Measurements from ENCODE around the gene PHLDB3.
A peak's percentile ranks its signal among the peaks of the same experiment; 100 is the strongest.

The PHLDB3 gene

DNA sequence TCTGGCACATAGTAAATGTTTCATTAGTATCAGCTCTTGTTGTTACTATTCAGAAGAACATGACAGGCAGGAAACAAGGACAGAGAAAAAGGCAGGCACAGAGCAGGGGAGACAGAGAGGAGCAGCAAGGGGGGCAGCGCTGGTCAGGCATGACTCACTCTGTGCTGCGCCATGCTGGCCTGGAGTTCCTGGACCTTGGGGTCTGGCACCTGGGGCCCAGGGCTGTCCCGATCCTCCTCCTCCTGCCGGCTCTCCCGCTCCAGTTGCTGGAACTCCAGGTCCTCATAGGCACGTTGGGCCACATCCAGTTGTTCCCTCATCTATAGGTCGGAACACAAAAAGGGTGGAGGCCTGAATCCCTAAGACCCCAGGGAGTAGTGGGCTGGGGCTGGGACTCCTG is 7.6 kb downstream of the PHLDB3 start:
- DNase-seq = no peak

DNA sequence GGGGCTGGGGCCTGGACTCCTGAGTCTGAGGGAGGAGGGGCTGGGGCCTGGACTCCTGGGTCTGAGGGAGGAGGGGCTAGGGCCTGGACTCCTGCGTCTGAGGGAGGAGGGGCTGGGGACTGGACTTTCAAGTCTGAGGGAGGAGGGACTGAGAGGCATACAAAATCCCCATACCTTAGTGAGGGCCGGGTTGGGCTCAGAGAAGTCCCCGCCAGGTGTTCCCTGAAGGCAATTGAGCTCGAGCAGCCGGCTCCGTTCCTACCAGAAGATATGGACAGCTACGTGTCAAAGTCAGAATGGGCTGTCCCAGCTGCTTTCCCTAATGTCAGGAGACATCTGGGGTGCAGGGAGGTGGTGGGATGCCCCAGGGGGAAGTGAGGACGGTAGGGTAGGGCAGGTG is 9.5 kb downstream of the PHLDB3 start:
- DNase-seq = no peak

DNA sequence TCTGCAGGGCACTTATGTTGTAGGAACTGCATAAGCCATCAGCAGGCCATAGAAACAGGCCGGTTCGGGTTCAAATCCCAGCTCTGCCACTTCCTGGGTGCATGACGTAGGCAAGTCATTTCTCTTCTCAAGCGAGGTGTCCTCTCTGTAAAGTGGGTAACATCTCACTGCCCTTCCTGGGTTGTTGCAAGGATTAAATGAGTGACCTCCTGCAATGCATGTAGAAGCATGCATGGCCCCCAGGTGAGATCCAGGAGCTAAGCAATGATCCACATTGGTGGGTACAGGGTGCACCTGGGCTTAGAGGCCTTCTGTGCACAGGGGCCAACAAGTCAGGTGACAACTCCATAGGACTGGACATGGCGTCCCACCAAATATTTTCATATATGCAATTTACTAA is 13.8 kb downstream of the PHLDB3 start:
- no peak for DNase-seq

DNA sequence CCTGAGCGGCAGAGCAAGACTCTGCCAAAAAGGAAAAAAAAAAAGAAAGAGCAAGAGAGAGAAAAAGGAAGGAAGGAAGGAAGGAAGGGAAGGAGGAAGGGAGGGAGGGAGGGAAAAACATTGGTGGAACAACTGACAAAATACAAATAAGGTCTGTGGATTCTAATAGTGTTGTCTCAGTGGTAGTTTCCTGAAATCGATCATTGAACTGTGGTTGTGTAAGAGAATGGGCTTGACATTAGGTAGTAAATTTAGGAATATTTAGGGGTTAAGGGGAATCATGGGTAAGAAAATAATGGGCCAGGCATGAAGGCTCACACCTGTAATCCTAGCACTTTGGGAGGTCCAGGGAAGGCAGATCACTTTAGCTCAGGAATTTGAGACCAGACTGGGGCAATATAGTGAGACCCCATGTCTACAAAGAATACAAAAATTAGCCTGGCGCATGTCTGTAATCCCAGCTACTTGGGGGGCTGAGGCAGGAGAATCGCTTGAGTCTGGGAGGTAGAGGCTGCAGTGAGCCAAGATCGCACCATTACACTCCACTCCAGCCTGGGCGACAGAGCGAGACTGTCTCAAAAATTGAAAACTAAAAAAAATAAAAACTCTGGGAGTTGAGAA is 14.5 kb downstream of the PHLDB3 start:
- DNase-seq = no peak

DNA sequence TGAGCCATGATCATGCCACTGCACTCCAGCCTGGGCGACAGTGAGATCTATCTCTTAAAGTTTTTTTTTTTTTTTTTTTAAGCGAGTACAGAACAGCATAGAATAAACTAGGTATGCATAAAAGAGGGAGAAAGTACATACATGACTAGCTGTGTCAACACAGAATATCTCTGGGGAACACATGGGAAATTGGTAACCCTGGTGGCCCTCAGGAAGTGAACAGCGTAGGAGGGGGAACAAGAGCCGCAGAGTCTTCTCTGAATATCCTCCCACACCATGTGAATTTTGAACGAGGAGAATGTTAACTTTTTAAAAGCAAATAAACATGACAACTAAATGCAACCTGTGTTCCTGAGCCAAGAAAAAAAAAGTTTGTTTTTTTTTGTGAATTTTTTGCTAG is 15.2 kb downstream of the PHLDB3 start:
- no peak for DNase-seq

DNA sequence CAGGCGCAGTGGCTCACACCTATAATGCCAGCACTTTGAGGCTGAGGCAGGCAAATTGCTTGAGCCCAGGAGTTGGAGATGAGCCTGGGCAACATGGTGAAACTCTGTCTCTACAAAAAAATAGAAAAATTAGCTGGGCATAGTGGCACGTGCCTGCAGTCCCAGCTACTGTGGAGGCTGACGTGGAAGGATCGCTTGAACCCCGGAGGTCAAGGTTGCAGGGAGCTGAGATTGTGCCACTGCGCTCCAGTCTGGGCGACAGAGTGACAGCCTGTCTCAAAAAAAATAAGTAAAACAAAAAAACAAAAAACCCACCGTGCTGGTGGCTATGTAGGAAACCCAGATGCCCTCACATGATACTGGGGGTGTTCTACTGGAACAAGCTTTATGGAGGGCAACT is 16.4 kb downstream of the PHLDB3 start:
- no peak for DNase-seq

DNA sequence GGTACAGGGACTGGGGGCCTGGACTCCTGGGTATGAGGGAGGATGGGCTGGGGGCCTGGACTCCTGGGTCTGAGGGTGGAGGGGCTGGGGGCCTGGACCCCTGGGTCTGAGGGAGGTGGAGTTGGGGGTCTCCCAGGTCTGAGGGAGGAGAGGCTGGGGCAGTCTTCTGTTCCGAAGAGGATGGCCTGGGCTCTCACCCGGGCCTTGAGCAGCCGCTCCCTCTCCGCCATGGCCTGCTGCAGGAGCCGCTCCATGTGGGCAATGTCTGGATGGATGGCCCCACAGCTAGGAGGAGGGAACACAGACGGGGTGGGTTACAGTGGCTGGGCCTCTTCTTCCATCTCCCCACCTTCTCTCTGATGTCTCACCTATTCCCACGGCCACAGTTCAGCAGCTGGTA is 18.1 kb downstream of the PHLDB3 start:
- DNase-seq = no peak

DNA sequence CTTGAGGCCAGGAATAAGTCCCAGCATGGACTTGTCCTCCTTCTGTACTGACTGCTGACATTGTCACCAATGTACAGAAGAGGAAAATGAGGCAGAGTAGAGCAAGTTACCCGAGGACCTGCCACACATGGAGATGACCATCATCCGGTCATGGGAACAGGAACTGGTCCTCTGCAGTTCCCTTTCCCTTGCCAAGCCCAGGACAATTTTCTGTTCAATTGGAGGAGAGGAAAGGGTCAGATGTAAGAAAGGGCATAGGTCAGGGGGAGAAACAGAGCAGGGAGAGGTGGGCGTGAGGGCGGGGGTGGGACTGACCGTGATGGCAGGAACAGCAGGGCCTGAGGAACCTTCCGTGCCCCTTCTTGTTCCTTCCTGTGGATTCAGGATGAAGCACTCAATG is 18.6 kb downstream of the PHLDB3 start:
- no peak for DNase-seq

DNA sequence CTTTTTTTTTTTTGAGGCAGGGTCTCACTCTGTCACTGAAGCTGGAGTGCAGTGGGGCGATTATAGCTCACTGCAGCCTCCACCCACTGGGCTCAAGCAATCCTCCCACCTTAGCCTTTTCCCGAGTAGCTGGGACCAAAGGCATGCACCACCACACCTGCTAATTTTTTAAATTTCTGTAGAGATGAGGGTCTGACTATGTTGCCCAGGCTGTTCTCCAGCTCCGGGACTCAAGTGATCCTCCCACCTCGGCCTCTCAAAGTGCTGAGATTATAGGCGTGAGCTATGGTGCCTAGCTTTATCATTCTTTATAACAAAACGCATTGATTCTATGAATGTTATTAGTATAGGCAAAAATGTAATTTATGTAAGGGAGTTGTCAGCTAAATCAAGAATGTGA is 21.3 kb downstream of the PHLDB3 start:
- DNase-seq = no peak

DNA sequence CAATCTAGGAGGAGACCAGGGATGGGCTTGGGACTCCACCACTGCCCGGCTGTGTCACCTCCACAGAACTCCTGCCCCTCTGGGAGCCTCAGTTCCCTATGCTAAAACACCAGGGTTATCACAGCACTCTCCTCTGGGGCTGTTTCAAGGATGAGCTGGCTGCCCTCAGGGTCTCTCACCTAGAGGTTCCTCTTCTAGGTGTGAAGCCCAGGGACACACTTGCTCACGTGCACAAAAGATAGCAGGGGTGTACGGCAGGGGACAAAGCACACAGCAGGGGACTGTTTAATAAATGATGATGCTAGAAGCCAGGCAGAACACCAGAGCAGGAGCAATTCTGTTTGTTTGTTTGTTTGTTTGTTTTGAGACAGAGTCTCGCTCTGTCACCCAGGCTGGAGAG is 22.4 kb downstream of the PHLDB3 start:
- DNase-seq = no peak

DNA sequence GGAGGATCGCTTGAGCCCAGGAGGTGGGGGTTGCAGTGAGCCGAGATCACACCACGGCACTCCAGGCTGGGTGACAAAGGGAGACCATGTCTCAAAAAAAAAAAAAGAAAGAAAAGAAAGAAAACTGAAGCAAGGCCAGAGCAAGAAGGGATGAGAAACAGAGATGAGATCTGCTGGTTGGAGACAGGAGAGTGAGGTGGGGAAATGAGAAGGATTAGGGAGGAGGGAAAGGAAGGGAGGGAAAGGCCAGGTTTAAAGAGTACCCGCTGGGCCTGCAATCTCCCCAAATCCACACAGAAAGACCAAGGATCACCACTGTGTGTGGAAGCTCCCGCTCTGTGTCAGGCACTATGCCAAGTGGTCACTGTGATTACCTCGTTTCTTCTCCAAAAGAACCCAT is 22.8 kb downstream of the PHLDB3 start:
- DNase-seq = no peak

DNA sequence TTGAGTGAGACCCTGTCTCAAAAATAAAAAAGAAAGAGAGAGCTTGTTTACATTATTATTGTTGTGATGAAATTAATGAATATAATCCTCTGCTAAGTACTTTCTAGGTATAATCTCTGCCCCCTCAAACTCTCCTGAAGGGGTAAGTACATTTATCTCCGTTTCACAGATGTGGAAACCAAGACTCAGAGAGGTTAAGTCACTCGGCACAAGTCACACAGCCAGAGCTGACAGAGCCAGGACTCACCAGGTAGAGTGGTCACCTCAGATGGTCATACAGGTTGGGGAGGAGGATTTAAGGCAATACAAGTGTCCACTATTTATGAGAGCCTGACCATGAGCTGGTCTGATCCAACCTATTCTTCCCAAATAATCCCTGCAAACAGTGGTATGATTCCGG is 24.0 kb downstream of the PHLDB3 start:
- no peak for DNase-seq

DNA sequence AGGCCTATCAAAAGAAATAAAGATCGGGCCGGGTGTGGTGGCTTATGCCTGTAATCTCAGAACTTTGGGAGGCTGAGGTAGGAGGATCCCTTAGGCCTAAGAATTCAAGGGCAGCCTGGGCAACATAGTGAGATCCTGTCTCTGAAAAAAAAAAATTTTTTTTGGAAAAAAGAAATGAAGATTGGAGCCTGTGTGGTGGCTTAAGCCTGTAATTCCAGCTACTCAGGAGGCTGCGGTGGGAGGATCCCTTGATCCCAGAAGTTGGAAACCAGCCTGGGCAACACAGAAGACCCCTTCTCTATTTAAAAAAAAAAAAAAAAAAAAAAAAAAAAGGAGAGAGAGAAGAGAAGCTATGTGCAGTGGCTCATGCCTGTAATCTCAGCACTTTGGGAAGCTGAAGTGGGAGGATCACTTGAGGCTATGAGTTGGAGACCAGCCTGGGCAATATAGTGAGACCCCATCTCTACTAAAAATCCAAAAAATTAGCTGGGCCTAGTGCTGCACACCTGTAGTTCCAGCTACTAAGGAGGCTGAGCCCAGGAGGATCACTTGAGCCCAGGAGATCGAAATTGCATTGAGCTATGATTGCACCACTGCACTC is 24.5 kb downstream of the PHLDB3 start:
- no peak for DNase-seq

DNA sequence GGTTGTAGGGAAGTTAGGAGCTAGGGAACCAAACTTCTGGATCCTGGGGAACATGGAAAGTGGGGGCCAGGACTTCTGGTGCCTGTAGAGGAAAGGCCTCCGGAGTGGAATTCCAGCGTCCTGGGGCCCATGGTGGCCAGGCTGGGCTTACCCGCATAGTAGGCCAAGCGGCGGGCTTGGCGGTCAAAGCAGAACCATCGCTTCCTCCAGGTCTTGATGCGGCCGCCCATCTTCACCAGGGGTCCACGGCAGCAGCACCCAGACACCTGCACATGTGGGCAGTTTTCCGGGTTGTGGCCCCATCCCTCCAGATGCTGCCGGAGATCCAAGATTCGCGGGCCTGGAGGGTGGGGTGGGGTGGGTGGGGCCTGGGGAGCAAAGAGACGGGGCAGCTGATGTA is 25.3 kb downstream of the PHLDB3 start:
- DNase-seq = no peak

DNA sequence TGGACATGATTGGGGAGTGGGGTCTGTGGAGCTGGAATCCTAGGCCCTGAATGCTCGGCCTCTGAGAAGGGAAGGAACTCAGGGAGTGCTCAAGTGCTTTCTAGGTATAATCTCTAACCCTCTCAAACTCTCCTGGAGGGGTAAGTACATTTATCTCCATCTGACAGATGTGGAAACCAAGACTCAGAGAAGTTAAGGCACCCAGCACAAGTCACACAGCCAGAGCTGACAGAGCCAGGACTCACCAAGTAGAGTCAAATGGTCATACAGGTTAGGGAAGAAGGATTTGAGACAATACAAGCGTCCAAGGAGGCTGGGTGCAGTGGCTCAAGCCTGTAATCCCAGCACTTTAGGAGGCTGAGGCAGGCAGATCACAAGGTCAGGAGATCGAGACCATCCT is 26.2 kb downstream of the PHLDB3 start:
- DNase-seq = no peak

DNA sequence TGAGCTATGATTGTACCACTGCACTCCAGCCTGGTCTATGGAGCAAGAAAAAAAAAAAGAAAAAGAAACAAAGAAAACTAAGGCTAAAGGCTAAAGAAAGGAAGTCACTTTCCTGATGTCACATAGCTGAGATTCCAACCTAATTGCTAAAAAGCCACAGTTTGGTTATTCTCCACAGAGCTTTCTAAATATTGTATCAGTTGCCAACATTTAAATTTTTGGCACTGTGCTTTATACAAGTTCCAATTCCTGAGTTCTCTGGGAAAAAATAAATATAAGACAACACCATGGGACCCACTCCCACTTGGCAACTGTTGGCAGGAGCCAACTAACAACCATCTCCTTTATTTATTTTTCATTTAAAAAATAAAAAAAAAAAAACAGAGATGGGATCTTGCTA is 27.9 kb downstream of the PHLDB3 start:
- no peak for DNase-seq

DNA sequence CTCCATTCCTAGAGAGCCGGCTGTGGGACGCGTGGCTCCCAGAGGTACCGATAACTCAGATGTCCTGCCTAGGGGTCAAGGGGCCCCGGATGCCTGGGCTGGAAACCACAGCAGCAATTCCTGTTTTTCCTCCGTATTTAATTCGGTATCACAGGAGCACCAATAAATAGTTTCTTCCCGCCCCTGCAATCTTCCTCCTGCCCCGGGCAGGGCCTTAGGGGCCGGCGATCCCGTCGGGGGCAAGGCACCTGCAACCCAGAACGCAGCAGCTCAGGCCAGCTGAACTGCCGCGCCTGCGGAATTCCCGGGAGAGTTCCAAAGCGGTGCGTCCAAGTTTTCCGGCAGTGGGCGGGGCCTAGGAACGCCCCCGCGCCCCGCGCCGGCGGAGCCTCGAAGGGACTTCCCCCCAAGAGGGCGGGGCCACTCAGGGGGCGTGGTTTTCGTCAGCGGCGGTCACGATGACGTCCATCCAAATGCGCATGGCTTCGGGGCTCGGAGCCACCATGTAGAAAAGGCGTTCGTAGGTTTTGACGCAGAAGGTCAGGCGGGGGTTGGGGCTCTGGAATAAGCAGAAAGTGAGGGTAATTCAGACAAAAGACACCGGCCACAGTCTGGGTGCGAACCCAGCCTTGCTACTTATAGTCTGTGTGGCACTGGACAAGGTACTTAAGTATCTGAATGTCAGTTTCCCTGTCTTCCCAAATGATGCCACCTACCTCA is 29.4 kb downstream of the PHLDB3 start:
- DNase-seq = peak; percentile 47

DNA sequence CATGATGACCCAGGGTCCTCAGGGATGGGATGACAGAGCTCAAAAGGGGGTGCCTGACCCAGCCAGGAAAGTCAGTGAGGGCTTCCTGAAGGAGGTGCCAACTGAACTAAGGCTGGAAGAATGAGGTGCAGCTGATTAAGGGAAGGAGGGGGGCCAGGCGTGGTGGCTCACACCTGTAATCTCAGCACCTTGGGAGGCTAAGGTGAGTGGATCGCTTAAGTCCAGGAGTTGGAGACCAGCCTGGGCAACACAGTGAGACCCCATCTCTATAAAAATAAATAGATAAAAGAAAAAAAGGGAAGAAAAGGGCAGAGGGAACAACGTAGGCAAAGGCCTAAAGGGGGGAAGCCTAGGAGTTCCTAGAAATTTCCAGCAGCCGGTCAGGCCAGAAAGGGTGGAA is 30.1 kb downstream of the PHLDB3 start:
- DNase-seq = no peak

DNA sequence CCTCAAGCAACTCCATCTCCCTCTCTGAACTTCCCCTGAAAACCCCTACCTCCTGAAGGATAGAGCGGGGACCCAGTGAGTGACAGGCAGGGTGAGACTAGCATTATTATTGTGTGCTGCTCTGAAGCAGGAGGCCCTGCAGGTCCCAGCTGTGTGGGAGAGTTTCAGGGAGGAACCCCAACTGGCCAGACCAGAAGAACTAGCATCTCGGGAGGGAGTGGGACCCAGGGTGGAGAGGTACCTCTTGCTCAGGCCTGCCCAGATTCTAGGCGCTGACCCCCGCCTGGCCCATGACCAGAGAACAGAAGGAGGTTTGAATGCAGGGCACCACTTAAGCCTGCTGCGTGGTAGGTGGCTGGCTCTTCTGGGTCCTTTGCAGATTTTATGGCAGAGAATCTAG is 33.5 kb downstream of the PHLDB3 start:
- no peak for DNase-seq

DNA sequence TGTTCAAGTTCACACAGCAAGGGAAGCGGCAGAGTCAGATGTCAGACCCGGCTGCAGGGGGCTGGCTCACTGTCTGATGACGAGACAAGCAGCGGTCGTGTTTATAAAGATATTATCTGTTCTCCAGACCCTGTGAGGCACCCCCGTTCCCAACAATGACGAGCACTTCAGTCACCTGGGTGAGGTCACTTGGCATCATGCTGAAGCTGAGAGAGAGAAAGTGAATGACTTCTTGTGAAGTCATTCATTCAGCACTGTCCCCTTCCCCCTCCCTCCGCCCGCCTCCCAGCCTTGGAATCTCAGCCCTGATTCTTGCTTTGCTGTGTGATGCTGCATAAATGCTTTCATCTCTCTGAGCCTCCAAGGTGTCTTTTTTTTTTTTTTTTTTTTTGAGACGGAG is 34.3 kb downstream of the PHLDB3 start:
- DNase-seq = no peak

DNA sequence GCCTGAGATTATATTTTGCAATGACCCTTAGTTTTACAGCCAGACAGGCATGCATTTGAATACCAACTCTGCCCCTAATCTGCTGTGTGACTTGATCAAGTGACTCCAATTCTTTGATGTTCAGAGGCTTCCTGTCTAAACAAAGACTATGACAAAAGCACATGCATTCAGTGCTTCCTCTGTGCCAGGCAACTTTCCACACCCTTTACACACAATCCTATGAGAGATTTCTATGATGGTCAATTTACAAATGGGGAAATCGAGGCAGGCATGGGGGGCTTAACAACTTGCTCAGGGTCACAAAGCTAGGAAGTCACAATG is 35.4 kb downstream of the PHLDB3 start:
- no peak for DNase-seq

DNA sequence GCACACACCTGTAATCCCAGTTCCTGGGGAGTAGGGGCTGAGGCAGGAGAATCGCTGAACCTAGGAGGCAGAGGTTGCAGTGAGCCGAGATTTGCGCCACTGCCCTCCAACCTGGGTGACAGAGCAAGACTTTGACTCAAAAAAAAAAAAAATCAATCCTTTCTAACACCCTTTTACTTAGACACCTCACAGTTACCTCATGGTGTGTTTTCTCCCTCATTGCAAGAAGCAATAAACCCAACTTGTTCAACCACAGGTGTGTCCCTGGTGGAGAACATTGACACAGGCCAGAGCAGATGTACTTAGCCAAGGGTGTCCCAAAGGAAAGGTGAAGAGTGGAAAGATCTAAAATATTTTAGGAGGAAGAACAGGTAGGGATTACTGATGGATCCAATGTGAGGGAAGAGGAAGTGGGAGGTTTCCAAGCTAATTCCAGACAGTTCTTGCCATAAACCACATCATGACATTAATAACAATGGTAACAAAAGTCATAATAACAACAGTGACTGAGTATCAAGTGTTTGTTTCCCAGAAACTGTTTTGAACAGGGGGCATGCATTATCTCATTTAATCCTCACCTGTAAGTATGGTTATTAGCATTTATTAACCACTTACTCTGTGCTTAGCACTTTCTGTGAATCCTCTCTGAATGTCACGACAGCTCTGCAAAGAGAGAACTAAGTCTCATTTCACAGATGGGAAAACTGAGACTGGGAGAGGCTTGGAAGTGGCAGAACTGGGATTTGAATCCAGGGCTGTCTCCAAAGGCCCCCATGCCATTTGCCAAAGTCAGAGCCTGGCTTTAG is 36.0 kb downstream of the PHLDB3 start:
- no peak for DNase-seq

DNA sequence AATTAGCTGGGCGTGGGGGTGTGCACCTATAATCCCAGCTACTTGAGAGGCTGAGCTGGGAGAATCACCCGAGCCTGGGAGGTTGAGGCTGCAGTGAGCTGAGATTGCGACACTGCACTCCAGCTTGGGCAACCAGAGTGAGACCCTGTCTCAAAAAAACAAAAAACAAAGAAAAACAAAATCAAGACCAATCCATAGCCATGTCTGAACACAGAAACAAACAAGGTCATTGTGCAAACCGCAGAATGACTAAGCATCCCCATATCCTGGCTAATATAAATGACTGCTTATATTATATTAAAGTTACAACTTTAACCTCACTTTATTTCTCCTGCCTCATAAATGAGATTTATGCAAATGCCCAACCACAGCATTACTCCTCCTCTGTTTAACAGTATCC is 36.8 kb downstream of the PHLDB3 start:
- DNase-seq = no peak

DNA sequence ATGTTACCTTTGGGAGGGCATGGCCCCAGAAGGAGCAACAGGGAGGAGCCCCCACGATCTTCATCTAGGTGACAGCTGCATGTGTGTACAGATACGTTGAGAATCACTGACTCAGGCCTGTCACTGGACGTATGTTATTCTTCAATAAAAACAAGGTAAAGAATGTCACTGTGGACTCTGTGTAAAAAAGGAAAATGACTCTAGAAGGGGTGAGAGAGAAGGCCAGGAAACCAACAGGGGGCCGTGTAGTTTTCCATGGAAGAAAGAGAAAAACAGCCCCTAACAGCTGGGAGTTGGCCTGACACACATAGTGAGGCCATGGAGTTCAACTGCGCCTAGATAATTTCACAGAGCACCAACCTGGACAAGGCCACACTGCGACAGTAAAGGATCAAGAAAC is 37.3 kb downstream of the PHLDB3 start:
- DNase-seq = no peak

Data from COR-L47 (cell line).